Epithelial cell of esophagus (primary cell): ENCODE results near the gene LTB4R2.
"Not testable (repeated sequence)": the region's sequence is repeated elsewhere in the genome, so short reads cannot be mapped to it uniquely, and the experiment has no call there.

ENCODE experiments used
- DNase-seq: peaks from one replicate; pipeline ENCODE4 v3.0.0; 2010; ENCODE audit warnings: low read depth
- H3K4me3 ChIP-seq: 2 replicates; pipeline ENCODE4 v1.5.1; 2011; ENCODE audit warnings: mild to moderate bottlenecking, low read length, control low read depth
- CTCF ChIP-seq: IDR thresholded peaks from 2 replicates; pipeline ENCODE4 v1.5.1; 2011; ENCODE audit warnings: low read depth, mild to moderate bottlenecking, low read length, control low read depth, inconsistent platforms; ENCODE audit not compliant: insufficient read depth; ENCODE audit errors: missing control alignments

Gene LTB4R2

DNA sequence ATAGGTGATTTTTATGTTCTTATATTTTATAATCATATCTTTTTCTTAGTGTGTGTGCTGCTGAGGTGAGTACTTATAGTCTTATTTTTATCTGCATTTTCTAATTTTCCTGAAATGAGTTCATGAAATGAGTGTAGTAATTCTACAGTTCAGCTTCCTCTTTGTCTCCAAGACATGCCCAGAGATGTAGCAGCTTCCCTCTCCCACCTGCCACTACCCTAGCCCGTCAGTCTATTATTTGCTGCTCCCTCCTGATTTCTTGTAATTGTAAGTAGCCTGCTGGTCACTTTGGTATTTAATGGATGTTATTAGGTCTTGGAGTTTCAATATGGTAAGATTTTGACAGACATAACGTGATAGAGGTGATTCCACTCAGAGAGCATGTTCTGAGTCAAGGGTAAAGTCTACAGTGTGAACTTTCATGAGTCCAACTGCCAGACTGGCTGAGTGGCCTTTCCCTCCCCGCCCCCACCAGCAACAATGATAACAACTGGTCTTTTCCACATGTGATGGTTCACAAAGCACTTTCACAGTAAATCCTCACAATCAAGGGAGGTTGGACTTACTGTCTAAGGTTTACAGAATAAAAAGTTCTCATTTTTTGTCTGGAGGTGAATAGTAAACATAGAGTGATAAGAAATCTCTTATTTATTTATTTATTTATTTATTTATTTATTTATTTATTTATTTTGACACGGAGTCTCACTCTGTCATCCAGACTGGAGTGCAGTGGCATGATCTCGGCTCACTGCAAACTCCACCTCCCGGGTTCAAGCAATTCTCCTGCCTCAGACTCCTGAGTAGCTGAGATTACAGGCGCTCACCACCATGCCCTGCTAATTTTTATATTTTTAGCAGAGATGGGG is 34.1 kb downstream of the LTB4R2 start:
- H3K4me3 ChIP-seq, result no peak overlapping the region
- no peak for TF ChIP-seq CTCF

GRCh38 chr14:24347134-24347533 is 37.2 kb downstream of the LTB4R2 start:
- TF ChIP-seq CTCF, result no peak
- no peak overlapping the region for H3K4me3 ChIP-seq
- DNase-seq, result no peak

More for the DNA sequence above, 34.1 kb downstream of the LTB4R2 start:
- DNase-seq, result no peak

- no peak for TF ChIP-seq CTCF
- DNase-seq, result peak; percentile 27
- H3K4me3 ChIP-seq, result no peak overlapping the region
These were observed 38.2 kb downstream of the LTB4R2 start for GRCh38 chr14:24348186-24348585.

DNA sequence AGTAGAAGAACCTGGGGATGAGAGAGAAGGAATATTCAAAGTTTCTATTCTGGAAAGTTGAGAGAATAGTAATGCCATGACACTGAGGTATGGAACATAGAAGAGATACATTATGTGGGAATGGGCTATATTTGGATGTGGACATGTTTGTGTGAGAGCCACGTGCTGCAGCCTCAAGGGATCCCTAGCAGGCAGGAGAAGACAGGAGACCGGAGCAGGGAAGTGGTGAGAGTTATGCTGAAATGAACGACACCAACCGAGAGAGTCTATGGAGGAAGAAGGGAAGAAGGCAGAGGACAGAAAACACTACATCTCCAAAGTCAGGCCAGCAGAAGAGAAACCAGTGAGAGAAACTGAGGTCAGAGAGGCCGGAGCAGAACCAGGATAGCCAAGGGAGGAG is 39.8 kb downstream of the LTB4R2 start:
- DNase-seq, result no peak
- H3K4me3 ChIP-seq, result no peak overlapping the region
- TF ChIP-seq CTCF, result no peak

DNA sequence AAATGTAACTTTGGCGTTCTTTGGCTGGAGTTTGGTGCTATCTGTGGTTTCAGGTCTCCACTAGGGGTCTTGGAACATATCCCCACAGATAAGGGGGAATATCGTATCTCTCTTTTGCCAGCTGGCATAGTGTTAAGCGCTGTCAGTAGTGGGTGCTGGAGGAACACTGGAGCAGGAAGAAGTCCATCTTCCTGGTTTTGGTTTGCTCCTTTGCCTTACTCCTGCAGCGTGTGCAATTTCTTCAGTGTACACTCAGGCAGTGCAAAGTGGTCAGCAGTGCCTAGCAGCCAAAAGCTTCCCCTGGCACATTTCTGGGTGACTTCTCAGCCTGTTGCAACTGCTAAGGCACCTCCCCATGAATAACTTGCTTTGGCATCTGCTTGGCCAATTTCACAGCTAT is 41.6 kb downstream of the LTB4R2 start:
- H3K4me3 ChIP-seq, result no peak overlapping the region
- peak; percentile 6 for TF ChIP-seq CTCF
- DNase-seq, result peak; percentile 76

- peak; percentile 70 for DNase-seq
- TF ChIP-seq CTCF, result no peak
- H3K4me3 ChIP-seq, result no peak overlapping the region
These were observed 43.9 kb downstream of the LTB4R2 start for GRCh38 chr14:24353559-24354481.

DNA sequence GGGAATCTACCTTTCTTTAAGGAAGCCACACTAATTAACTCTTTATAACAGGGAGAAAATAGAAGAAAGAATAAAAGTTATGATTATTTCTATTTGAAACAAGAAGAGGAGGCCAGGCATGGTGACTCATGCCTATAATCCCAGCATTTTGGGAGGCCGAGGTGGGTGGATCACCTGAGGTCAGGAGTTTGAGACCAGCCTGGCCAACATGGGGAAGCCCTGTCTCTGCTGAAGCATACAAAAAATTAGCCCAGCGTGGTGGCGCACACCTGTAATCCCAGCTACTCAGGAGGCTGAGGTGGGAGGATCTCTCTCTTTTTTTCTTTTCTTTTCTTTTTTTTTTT is 44.5 kb downstream of the LTB4R2 start:
- DNase-seq, H3K4me3 ChIP-seq: not testable (repeated sequence)
